Measurements from ENCODE around the gene BRS3.
"Not testable (repeated sequence)": the region's sequence is repeated elsewhere in the genome, so short reads cannot be mapped to it uniquely, and the experiment has no call there.

Gene BRS3

GRCh38 chrX:136487647-136488046 is at the start of gene BRS3:
TSS of gene BRS3 (plus strand) at chrX:136487947. CDS start at chrX:136488115, 168 bp downstream.
- Mint-ChIP-seq H3K27ac (peak within 1 kb of the TSS in 1 of 3 experiments; percentile 47), H3K36me3 (ENCODE audit: low read depth) (no peaks in the 10 kb centered on the region), H3K4me3 (no peak within 1 kb of the TSS), H3K4me1 (peaks cover 11% of the 10 kb centered on the region), H3K9me3 (peaks cover 4% of the 10 kb centered on the region), H3K27me3 (ENCODE audit: low read depth) (peaks cover 9% of the 10 kb centered on the region)
- TF ChIP-seq CTCF (IDR thresholded peaks at IDR 0.05; ENCODE audit: unreplicated experiment in 3 of 3): no peak

- H3K36me3 Mint-ChIP-seq (ENCODE audit: low read depth): no peaks in the 10 kb centered on the region
- H3K4me1 Mint-ChIP-seq: no peaks in the 10 kb centered on the region
- no peak for TF ChIP-seq CTCF (IDR thresholded peaks at IDR 0.05; ENCODE audit: unreplicated experiment in 3 of 3)
- H3K27ac Mint-ChIP-seq: no peak overlapping the region
- no peak overlapping the region for H3K4me3 Mint-ChIP-seq
- peaks cover 10% of the 10 kb centered on the region for H3K9me3 Mint-ChIP-seq
- no peaks in the 10 kb centered on the region for H3K27me3 Mint-ChIP-seq (ENCODE audit: low read depth)
These were observed 49.6 kb upstream of the BRS3 start for GRCh38 chrX:136438192-136438591.

GRCh38 chrX:136445674-136446073 is 42.1 kb upstream of the BRS3 start:
- not testable (repeated sequence) for H3K36me3 Mint-ChIP-seq (ENCODE audit: low read depth); H3K9me3 Mint-ChIP-seq; H3K4me3 Mint-ChIP-seq; H3K27me3 Mint-ChIP-seq (ENCODE audit: low read depth); H3K27ac Mint-ChIP-seq; H3K4me1 Mint-ChIP-seq

- no peak for TF ChIP-seq CTCF (IDR thresholded peaks at IDR 0.05; ENCODE audit: unreplicated experiment in 3 of 3)
- no peak overlapping the region for H3K27ac Mint-ChIP-seq
- H3K9me3 Mint-ChIP-seq: peaks cover 3% of the 10 kb centered on the region
- no peak overlapping the region for H3K4me3 Mint-ChIP-seq
- H3K4me1 Mint-ChIP-seq: no peaks in the 10 kb centered on the region
- no peaks in the 10 kb centered on the region for H3K36me3 Mint-ChIP-seq (ENCODE audit: low read depth)
- H3K27me3 Mint-ChIP-seq (ENCODE audit: low read depth): no peaks in the 10 kb centered on the region
These were observed 41.5 kb upstream of the BRS3 start for GRCh38 chrX:136446208-136446607.

GRCh38 chrX:136447308-136447707 is 40.4 kb upstream of the BRS3 start:
- TF ChIP-seq CTCF (IDR thresholded peaks at IDR 0.05; ENCODE audit: unreplicated experiment in 3 of 3): no peak
- no peaks in the 10 kb centered on the region for H3K36me3 Mint-ChIP-seq (ENCODE audit: low read depth)
- H3K27me3 Mint-ChIP-seq (ENCODE audit: low read depth): no peaks in the 10 kb centered on the region
- peaks cover 3% of the 10 kb centered on the region for H3K9me3 Mint-ChIP-seq
- H3K4me3 Mint-ChIP-seq: no peak overlapping the region
- no peaks in the 10 kb centered on the region for H3K4me1 Mint-ChIP-seq
- no peak overlapping the region for H3K27ac Mint-ChIP-seq

GRCh38 chrX:136447968-136448367 is 39.8 kb upstream of the BRS3 start:
- H3K4me1 Mint-ChIP-seq: no peaks in the 10 kb centered on the region
- no peaks in the 10 kb centered on the region for H3K36me3 Mint-ChIP-seq (ENCODE audit: low read depth)
- peaks cover 3% of the 10 kb centered on the region for H3K9me3 Mint-ChIP-seq
- no peak for TF ChIP-seq CTCF (IDR thresholded peaks at IDR 0.05; ENCODE audit: unreplicated experiment in 3 of 3)
- no peak overlapping the region for H3K4me3 Mint-ChIP-seq
- H3K27ac Mint-ChIP-seq: no peak overlapping the region
- H3K27me3 Mint-ChIP-seq (ENCODE audit: low read depth): no peaks in the 10 kb centered on the region
